ENCODE data around the gene SMIM3. TPM values are rescaled to one million over a fixed set of nuclear protein-coding genes. Genes with fewer than 3 reads are reported as not detected.

Gene SMIM3
- total and polyA plus RNA-seq, 2 of the 13 experiments (the other 11 are each of a cell fraction or from before 2014, with no cell fraction given): 11.6 to 96.7 TPM

DNA sequence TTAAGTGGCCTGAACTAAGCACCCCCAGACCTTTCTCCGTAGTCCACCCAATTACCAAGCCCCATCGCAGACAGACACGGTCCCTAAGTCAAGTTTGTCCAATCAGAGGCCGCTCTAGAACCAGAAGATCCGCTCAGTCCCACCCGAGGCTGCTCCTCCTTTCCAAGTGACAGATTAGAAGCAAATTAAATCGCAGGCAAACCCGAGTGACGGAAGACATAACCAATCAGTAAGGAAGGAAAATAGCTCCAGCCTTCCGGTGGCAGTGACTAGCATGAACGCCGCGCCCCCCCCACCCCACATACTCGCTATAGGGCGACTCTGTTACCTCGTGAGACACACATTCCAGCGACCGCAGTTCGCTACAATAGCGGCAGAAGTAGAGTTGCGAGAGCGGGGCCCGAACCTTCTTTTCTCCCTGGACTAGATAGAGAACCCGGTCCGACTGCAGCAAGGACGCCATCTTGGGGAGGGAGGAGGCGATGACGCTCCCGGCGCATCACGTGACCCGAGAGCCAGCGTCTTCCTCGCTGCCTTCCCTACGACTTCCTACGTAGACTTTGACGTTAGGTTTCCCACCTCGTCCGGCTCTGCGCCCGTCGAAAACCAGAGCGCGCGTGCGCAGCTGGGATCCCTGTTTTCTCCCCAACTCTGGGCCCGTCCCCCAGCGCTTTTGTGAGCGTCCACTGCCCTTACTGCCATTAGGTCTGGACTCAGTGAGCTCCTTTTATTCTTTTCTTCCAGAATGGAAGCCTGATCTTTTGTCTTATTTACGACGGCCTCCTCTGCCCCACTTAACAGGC is 19.8 kb upstream of the SMIM3 start, which contains the start of gene DCTN4 (continued):
- no peak for TF ChIP-seq SNAPC5 (CRISPR knock-in tag; IDR thresholded peaks at IDR 0.05; ENCODE audit: borderline replicate concordance)
- TF ChIP-seq KAT8 (CRISPR knock-in tag; IDR thresholded peaks at IDR 0.05): peak; percentile 84
- peak; percentile 77; the same call in 1 of the 2 replicates for TF ChIP-seq ZSCAN31 (CRISPR knock-in tag; IDR thresholded peaks at IDR 0.05; ENCODE audit: low read depth)
- peak; percentile 45 for TF ChIP-seq GABPA (IDR thresholded peaks at IDR 0.05; ENCODE audit: low read depth, low read length)
- peak; percentile 88 for TF ChIP-seq GABPA (CRISPR knock-in tag; IDR thresholded peaks at IDR 0.05; ENCODE audit: low read depth)
- TF ChIP-seq ZBTB3 (CRISPR knock-in tag; IDR thresholded peaks at IDR 0.05; ENCODE audit: borderline replicate concordance, low read depth): no peak; the same call in 1 of the 2 replicates
- 0 out of 2 replicates have a peak, but pooled peaks have one; percentile 21 for TF ChIP-seq DMTF1 (CRISPR knock-in tag; IDR thresholded peaks at IDR 0.05)
- TF ChIP-seq ZFX (CRISPR knock-in tag; IDR thresholded peaks at IDR 0.05; ENCODE audit: low read depth): peak; percentile 78
- TF ChIP-seq NFYC (CRISPR knock-in tag; IDR thresholded peaks at IDR 0.05): peak; percentile 94
- 0 out of 2 replicates have a peak, but pooled peaks have one; percentile 40 for TF ChIP-seq ZNF451 (CRISPR knock-in tag; IDR thresholded peaks at IDR 0.05)
- 0 out of 2 replicates have a peak, but pooled peaks have one; percentile 36 for TF ChIP-seq ZNF564 (CRISPR knock-in tag; IDR thresholded peaks at IDR 0.05)
- peak; percentile 67; the same call in 1 of the 2 replicates for TF ChIP-seq ZNF83 (CRISPR knock-in tag; IDR thresholded peaks at IDR 0.05; ENCODE audit: borderline replicate concordance)
- no peak for TF ChIP-seq ZNF562 (CRISPR knock-in tag; IDR thresholded peaks at IDR 0.05; ENCODE audit: borderline replicate concordance)
- TF ChIP-seq FOXM1 (CRISPR knock-in tag; IDR thresholded peaks at IDR 0.05): no peak
- peak; percentile 16; the same call in 1 of the 2 replicates for TF ChIP-seq RFXAP (CRISPR knock-in tag; IDR thresholded peaks at IDR 0.05; ENCODE audit: borderline replicate concordance)
- TF ChIP-seq, protein P1, sequence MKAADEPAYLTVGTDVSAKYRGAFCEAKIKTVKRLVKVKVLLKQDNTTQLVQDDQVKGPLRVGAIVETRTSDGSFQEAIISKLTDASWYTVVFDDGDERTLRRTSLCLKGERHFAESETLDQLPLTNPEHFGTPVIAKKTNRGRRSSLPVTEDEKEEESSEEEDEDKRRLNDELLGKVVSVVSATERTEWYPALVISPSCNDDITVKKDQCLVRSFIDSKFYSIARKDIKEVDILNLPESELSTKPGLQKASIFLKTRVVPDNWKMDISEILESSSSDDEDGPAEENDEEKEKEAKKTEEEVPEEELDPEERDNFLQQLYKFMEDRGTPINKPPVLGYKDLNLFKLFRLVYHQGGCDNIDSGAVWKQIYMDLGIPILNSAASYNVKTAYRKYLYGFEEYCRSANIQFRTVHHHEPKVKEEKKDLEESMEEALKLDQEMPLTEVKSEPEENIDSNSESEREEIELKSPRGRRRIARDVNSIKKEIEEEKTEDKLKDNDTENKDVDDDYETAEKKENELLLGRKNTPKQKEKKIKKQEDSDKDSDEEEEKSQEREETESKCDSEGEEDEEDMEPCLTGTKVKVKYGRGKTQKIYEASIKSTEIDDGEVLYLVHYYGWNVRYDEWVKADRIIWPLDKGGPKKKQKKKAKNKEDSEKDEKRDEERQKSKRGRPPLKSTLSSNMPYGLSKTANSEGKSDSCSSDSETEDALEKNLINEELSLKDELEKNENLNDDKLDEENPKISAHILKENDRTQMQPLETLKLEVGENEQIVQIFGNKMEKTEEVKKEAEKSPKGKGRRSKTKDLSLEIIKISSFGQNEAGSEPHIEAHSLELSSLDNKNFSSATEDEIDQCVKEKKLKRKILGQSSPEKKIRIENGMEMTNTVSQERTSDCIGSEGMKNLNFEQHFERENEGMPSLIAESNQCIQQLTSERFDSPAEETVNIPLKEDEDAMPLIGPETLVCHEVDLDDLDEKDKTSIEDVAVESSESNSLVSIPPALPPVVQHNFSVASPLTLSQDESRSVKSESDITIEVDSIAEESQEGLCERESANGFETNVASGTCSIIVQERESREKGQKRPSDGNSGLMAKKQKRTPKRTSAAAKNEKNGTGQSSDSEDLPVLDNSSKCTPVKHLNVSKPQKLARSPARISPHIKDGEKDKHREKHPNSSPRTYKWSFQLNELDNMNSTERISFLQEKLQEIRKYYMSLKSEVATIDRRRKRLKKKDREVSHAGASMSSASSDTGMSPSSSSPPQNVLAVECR (CRISPR knock-in tag; IDR thresholded peaks at IDR 0.05; ENCODE audit: borderline replicate concordance): peak; percentile 70; the same call in 1 of the 2 replicates
- TF ChIP-seq THAP8 (CRISPR knock-in tag; IDR thresholded peaks at IDR 0.05; ENCODE audit: borderline replicate concordance): peak; percentile 74; the same call in 1 of the 2 replicates
- peak; percentile 4 for TF ChIP-seq ZBTB26 (CRISPR knock-in tag; IDR thresholded peaks at IDR 0.05; ENCODE audit: borderline replicate concordance)

All from HepG2 (cell line).